Neural progenitor cell (in vitro differentiated cells): ENCODE measurements around the gene LASP1NB.

Experiments
- DNase-seq: peaks from one replicate; pipeline ENCODE4 v3.0.0-alpha.2; 2016; ENCODE audit warnings: low spot score
- H2AFZ ChIP-seq: fragments of 200-600 bp; sonication (generic); replicated peaks from 2 replicates; pipeline ENCODE4 v1.6.1; 2016; ENCODE audit warnings: antibody characterized with exemption
- H3F3A ChIP-seq: fragments of 200-600 bp; sonication (generic); 2 replicates; pipeline ENCODE4 v1.6.1; 2016; ENCODE audit warnings: antibody characterized with exemption, low read depth
- H3K27ac ChIP-seq: fragments of 200-600 bp; sonication (generic); 2 replicates; pipeline ENCODE4 v1.5.1; 2016; ENCODE audit warnings: mild to moderate bottlenecking
- H3K27me3 ChIP-seq: fragments of 200-600 bp; sonication (generic); 2 replicates; pipeline ENCODE4 v1.6.1; 2016; ENCODE audit warnings: mild to moderate bottlenecking, moderate library complexity
- H3K36me3 ChIP-seq: fragments of 200-600 bp; sonication (generic); 2 replicates; pipeline ENCODE4 v1.5.1; 2016
- H3K4me1 ChIP-seq: fragments of 200-600 bp; sonication (generic); 2 replicates; pipeline ENCODE4 v1.6.1; 2016; ENCODE audit warnings: mixed run types
- H3K4me2 ChIP-seq: fragments of 200-600 bp; sonication (generic); 2 replicates; pipeline ENCODE4 v1.6.1; 2016
- H3K4me3 ChIP-seq: fragments of 200-600 bp; sonication (generic); 2 replicates; pipeline ENCODE4 v1.5.1; 2016
- H3K79me2 ChIP-seq: fragments of 200-600 bp; sonication (generic); 2 replicates; pipeline ENCODE4 v1.6.1; 2016; ENCODE audit warnings: low read depth
- H3K9ac ChIP-seq: fragments of 200-600 bp; sonication (generic); 2 replicates; pipeline ENCODE4 v1.6.1; 2016
- H3K9me3 ChIP-seq: fragments of 200-600 bp; sonication (generic); 2 replicates; pipeline ENCODE4 v1.5.1; 2016; ENCODE audit warnings: low read depth
- H4K20me1 ChIP-seq: fragments of 200-600 bp; sonication (generic); 2 replicates; pipeline ENCODE4 v1.6.1; 2016; ENCODE audit warnings: low read depth
- H3K27ac Mint-ChIP-seq: 3 replicates; pipeline ENCODE4 v1.8.0; 2021; ENCODE audit warnings: mixed read lengths
- H3K27me3 Mint-ChIP-seq: 2 replicates; pipeline ENCODE4 v1.8.0; 2022; ENCODE audit warnings: low read depth, mild to moderate bottlenecking, inconsistent platforms, moderate library complexity, mixed read lengths; ENCODE audit not compliant: insufficient read depth
- H3K36me3 Mint-ChIP-seq: 3 replicates; pipeline ENCODE4 v1.8.0; 2021; ENCODE audit warnings: mixed read lengths
- H3K4me1 Mint-ChIP-seq: 3 replicates; pipeline ENCODE4 v1.8.0; 2021; ENCODE audit warnings: mixed read lengths
- H3K4me3 Mint-ChIP-seq: 3 replicates; pipeline ENCODE4 v1.8.0; 2021; ENCODE audit warnings: mild to moderate bottlenecking, moderate library complexity, mixed read lengths
- H3K9me3 Mint-ChIP-seq: 3 replicates; pipeline ENCODE4 v1.8.0; 2020; ENCODE audit warnings: mixed read lengths
- CTCF ChIP-seq: fragments of 200-600 bp; sonication (generic); IDR thresholded peaks from 2 replicates; pipeline ENCODE4 v1.5.1; 2017; ENCODE audit warnings: antibody characterized with exemption, mild to moderate bottlenecking
- EZH2 ChIP-seq: fragments of 200-600 bp; sonication (generic); IDR thresholded peaks from 2 replicates; pipeline ENCODE4 v1.6.1; 2017; ENCODE audit warnings: antibody characterized with exemption, mild to moderate bottlenecking, moderate library complexity
- EZH2phosphoT487 ChIP-seq: fragments of 200-600 bp; sonication (generic); IDR thresholded peaks from 2 replicates; pipeline ENCODE4 v1.6.1; 2017; ENCODE audit warnings: antibody characterized with exemption

Gene LASP1NB

GRCh38 chr17:38885044-38885727 lies 40.2 kb upstream of the LASP1NB start:
- Histone ChIP-seq H3F3A (peaks cover 48% of the 10 kb centered on the region), H2AFZ (no peak overlapping the region), H4K20me1 (peaks cover 62% of the 10 kb centered on the region), H3K4me1 (peaks cover 60% of the 10 kb centered on the region), H3K4me3 (peak overlapping the region; percentile 16), H3K36me3 (no peaks in the 10 kb centered on the region), H3K27ac (no peak overlapping the region), H3K27me3 (no peaks in the 10 kb centered on the region), H3K9ac (no peak overlapping the region), H3K4me2 (peak overlapping the region; percentile 70), H3K79me2 (peaks cover 50% of the 10 kb centered on the region), H3K9me3 (no peaks in the 10 kb centered on the region)
- Mint-ChIP-seq H3K4me1 (peaks cover 73% of the 10 kb centered on the region), H3K9me3 (no peaks in the 10 kb centered on the region), H3K27ac (peak overlapping the region; percentile 88), H3K4me3 (peak overlapping the region; percentile 57), H3K36me3 (peaks cover 7% of the 10 kb centered on the region), H3K27me3 (peaks cover 2% of the 10 kb centered on the region)
- TF ChIP-seq EZH2phosphoT487 (no peak), EZH2 (no peak), CTCF (no peak)
- peak; percentile 5 for DNase-seq

- Histone ChIP-seq H3K4me3 (peak overlapping the region; percentile 16), H2AFZ (no peak overlapping the region), H3F3A (peaks cover 43% of the 10 kb centered on the region), H3K9ac (no peak overlapping the region), H3K9me3 (no peaks in the 10 kb centered on the region), H3K4me1 (peaks cover 52% of the 10 kb centered on the region), H4K20me1 (peaks cover 63% of the 10 kb centered on the region), H3K27ac (no peak overlapping the region), H3K27me3 (no peaks in the 10 kb centered on the region), H3K4me2 (peak overlapping the region; percentile 70), H3K36me3 (no peaks in the 10 kb centered on the region), H3K79me2 (peaks cover 45% of the 10 kb centered on the region)
- H3K9me3 Mint-ChIP-seq: no peaks in the 10 kb centered on the region
- no peak for TF ChIP-seq EZH2phosphoT487
- TF ChIP-seq EZH2: no peak
- TF ChIP-seq CTCF: no peak
- peaks cover 2% of the 10 kb centered on the region for H3K27me3 Mint-ChIP-seq
- H3K27ac Mint-ChIP-seq: peak overlapping the region; percentile 88
- peaks cover 65% of the 10 kb centered on the region for H3K4me1 Mint-ChIP-seq
- H3K36me3 Mint-ChIP-seq: peaks cover 7% of the 10 kb centered on the region
- peak overlapping the region; percentile 57 for H3K4me3 Mint-ChIP-seq
- DNase-seq: peak; percentile 90
These were observed 39.4 kb upstream of the LASP1NB start for GRCh38 chr17:38885728-38886642.

- Histone ChIP-seq H3K79me2 (peaks cover 40% of the 10 kb centered on the region), H3K4me2 (peak overlapping the region; percentile 70), H3K4me3 (no peak overlapping the region), H3K9ac (no peak overlapping the region), H3K36me3 (no peaks in the 10 kb centered on the region), H3K27ac (no peak overlapping the region), H3F3A (peaks cover 43% of the 10 kb centered on the region), H3K9me3 (no peaks in the 10 kb centered on the region), H2AFZ (no peak overlapping the region), H3K4me1 (peaks cover 50% of the 10 kb centered on the region), H3K27me3 (no peaks in the 10 kb centered on the region), H4K20me1 (peaks cover 65% of the 10 kb centered on the region)
- peaks cover 62% of the 10 kb centered on the region for H3K4me1 Mint-ChIP-seq
- H3K27ac Mint-ChIP-seq: peak overlapping the region; percentile 50
- H3K36me3 Mint-ChIP-seq: peaks cover 9% of the 10 kb centered on the region
- H3K9me3 Mint-ChIP-seq: no peaks in the 10 kb centered on the region
- peaks cover 2% of the 10 kb centered on the region for H3K27me3 Mint-ChIP-seq
- no peak for DNase-seq
- TF ChIP-seq EZH2 (no peak), CTCF (no peak), EZH2phosphoT487 (no peak)
- peak overlapping the region; percentile 57 for H3K4me3 Mint-ChIP-seq
These were observed 38.8 kb upstream of the LASP1NB start for GRCh38 chr17:38886643-38887010.
